Retina (tissue), 1 donor: ENCODE measurements around the gene COL9A2.

Source experiments
- DNase-seq: peaks from one replicate; pipeline ENCODE4 v3.0.0-alpha.2; 2016

Gene COL9A2

DNA sequence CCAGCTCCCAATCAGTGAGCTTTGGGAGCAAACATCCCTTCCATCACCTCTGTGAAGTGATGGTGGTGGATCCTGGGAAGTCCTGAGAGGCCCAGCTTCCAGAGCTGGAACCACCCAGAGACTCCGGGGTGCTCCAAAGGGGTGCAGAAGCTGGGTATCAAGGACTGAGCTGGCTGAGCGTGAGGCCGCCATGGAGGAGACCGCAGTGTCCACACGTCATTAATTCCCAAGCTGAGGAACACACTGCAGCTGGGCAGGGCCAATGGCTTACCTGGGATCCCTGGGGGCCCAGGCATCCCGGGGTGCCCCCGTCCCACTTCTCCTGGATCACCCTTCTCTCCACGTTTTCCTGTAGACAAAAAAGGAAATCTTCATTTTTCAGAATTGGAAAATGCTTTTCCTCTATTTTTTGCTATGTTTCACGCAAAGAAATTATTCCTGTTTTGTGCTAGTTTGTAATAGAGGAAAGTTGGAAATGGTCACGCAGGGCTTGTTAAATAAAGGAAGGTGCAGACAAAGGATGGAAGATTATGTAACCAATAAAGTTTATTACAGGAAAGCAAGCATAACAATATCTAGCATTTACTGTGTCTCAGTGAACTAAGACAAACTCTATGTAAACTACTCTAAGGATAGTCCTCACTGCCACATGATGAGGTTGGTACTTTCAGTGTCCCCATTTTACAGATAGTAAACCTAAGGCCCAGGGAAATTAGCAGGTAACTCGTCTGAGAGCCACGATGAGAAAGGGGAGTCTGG lies 15.4 kb downstream of the COL9A2 start:
- no peak for DNase-seq

DNA sequence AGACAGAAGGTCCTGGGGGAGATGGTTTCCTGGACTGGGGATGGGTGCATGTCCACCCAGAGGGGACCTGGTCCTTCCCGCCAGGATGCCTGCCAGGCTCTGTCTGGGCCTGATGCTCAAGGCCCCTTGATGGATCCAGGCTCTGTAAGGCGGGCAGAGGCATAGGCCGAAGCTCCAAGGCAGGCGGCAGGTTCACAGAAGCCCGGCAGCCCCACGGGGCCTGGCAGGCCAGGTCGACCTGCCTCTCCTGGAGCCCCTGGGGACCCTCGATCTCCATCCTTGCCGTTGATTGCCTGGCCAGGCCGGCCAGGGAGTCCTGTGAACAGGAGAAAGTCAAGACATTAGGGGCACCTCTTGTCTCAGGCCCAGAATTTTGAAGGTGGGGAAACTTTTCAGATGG lies 16.0 kb downstream of the COL9A2 start:
- no peak for DNase-seq

DNA sequence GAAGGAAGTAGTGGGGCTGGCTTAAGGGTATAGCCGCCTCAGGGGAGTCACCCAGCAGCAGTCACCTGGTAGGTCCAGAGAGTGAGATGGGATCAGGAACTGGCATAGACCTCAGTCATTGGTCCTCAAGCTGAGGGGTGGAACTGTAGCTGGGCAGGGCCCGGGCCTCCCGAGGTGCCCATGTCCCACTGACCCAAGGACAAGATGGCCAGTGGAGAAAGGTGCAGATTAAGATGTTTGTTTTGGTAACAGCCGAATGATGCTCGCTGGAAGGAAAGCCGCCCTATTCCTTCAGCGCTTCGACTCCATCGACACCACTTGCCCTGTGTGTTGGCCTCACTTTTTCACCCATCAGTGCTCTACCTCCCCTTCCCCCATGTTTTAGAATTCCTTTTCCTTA lies 16.4 kb downstream of the COL9A2 start:
- DNase-seq = no peak

DNA sequence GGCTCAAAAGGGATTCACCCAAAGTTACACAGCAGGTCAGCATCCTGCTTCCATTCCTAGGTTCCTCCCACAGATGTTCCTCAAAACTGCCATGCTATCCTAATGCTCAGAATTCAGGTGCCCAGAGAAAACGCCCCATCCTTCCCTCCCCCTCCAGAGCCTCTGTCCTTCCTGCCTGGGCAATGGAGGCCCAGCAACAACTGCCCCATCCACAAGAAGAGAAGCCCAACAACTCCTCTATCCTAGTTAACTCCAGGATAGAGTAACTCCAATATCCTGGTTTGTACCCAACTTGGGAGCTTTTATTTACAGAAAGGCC lies 16.9 kb downstream of the COL9A2 start:
- DNase-seq = no peak

DNA sequence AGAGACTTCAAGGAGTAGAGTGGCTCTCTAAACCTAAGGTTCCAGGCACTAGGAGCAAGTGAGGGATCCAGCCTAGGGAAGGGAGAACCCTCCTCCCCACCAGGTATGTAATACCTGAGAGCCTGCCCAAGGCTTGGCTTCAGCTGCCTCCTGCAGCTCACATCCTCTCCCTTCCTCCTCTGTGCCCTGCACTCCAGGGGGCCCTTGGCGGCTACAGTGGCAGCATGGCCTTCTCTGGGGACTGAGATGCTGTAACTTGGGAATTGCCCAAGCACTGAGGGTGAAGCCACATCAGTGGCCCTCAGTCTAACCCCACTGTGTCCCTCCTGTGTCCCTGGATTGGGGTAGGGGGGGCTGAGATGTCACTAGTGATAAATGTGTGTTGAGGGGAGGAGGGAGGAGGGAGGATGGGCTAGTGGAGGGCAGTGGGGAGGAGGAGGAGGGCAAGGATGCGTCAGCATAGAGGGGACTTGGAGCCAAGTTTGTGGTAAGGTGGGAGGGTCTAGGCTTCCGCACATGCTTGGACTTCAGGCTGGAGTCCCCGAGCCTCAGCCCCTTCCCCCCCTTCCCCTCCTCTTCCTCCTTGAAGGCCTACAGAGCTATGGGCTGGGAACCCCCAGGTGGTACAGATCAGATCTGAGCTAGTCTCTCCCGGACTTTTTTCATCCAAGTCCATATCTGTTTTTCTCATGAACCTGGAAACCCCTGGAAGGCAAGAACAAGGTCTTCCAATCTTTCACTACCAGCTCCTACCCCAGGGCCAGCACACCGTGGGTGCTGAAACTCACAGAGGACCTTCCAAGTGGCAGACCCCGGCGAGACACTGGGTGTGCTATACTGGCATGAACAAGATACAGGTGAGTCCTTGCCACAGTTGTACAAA lies 17.5 kb downstream of the COL9A2 start:
- no peak for DNase-seq

DNA sequence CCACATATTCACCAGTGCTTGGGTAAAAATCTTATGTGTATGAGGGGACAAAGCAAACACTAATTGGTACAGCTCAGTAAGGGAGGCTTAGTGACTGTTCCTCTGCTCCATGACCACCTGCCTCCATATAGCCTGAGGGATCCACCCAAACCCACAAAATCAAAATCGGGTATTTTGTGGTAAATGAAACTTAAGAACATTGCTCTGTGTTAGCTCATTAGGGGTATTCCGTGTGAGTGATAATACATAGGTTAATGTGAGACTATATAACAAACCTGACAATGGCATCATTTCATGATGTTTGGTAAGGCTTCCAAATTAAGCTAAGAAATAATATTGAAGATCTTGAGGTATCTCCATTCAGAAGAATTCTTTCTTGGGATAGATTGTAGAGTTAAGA lies 25.8 kb downstream of the COL9A2 start:
- no peak for DNase-seq

DNA sequence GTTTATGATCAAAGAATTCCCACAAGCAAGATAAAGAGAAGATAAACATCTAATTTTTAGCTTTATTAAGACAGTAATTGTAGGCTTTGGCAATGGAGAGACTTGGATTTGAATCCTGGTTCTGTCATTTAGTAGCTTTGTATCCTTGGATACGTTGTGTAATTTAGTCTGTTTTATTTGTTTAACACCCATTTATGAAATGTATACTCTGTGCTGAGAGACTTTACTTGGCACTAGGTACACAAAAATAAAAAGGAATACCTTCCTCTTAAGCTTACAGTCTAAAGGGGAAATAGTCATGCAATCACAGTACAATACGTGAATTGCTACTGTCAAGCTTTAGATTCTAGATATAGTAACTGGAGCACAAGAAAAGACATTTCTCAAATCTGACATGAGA lies 35.2 kb downstream of the COL9A2 start:
- DNase-seq = no peak

DNA sequence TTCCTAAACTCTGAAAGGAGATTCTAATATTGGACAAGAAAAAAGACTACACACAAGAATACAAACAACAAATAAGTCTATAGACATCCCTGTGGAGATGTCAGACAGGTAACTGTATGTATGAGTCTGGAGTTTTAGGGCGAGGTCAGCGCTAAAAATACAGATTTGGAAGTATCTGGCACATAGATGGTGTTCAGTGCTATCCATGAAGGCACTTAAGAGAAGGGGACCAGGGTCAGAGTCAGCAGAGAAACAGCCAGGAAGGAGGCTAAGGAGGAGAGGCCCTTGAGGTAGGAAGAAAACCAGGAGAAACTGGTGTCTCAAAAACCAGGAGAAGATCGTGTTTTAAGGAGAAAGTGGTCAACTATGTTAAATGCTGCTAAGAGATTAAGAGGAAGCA lies 41.0 kb downstream of the COL9A2 start:
- no peak for DNase-seq

DNA sequence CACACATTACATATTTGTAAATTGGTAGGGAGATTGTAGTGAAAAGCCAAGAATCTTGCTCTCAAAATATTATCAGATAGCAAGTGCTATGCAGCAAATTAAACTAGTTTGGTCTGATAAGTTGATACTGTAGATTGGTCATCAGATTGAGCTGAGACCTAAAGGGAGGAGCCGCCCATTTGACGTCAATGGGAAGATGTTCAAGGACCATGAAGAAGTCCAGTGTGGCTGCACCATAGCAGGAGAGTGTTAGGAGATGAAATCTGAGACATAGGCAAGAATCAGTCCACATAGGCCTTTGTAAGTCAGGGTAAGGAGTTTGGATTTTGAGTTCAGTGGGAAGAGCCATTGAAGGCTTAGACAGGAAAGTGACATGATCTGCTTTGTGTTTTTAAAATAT lies 42.8 kb downstream of the COL9A2 start:
- DNase-seq = no peak

DNA sequence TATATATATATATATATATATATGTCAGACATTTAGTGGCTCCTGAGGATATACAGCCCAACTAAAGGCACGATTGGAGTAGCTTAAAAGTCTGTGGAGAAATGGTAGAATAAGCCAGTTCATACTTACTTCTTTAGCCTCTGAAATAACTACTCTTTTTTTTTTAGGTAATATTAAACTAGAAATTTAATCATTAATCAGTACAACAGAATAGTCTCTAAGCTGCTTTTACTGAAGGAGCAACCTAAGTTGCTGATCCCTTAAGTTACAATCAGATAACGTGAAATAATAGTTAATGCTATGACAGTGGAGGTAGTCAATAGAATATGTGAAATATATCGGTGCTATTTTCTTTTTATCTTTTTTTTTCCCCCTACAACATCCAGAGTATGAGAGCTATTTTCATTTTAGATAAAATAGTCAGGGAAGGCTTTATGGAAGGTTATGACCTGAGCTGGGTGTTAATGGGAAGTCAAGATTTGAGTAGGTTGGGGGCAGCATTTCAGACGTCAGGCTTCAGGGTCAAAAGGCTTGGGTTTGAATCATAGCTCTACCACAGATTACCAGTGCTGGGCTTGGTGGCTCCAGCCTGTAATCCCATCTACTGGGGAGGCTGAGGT lies 43.4 kb downstream of the COL9A2 start:
- no peak for DNase-seq

DNA sequence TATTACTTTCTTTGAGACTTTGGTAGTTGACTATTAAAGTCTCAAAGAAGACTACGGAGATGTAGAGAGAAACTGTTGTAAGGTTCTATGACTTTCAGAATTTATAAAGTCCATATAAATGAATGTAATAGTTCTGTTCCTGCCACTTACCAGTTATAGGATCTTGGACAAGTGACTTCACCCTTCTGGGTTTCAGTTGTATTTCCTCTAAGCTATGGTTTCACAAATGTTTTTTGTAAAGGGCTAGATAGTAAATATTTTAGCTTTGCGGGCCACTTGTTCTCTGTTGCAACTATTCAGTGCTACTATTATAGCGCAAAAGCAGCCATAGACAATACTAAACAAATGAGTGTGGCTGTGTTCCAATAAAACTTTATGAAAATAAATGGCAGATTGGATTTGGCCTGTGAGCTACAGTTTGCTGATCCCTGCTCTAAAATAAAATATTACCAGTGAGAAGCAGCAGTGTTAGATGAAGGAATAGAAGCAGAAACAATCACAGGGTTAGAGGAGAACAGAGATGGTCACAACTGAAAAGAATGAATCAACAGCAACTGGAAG lies 44.4 kb downstream of the COL9A2 start:
- no peak for DNase-seq

DNA sequence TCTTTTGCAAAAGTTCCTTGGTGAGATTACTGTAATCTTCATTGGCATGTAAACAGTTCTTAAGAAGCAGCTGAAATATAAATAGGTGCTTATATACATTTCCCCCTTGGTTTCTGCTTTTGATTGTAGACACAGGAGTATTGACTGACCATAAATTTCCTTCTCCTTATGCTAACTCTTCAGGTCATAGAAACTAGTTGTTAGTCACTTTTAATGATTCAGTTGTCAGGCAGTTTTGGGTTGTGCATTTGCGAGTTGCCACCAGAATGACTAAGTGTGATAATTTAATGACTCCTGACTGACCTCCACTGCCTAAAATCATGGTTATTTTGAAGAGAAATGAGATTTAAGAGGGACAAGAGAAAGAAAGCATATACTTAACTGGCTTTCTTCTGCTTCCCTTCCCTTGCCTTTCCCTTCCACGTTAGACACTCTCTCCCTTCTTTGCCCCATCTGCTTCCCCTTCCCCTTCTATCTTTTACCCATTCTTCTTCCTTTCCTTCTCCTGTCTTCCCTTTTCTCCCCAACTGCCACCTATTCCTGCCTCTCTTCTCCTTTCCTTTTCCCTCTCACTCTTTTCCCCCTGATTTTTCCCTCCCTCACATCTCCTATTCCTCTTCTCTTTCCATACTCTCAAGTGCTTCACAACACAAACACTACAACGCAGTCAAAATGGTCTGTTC lies 46.8 kb downstream of the COL9A2 start:
- DNase-seq = no peak

DNA sequence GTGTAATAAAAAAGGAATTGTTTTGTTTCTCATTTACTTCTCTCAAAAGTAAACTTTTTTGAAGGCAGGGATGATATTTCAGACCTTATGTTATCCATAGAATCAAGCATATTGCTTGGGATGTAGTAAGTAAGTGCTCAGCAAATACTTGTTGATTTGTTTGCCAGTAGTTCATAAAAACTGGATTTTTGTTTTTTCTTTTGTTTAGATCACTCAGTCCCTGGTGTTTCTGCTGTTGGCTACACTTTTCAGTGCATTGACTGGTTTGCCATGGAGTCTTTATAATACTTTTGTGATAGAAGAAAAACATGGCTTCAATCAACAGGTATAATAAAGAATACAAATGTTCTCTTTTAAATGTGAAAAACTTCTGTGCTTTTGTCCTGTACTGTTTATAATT lies 48.9 kb downstream of the COL9A2 start:
- no peak for DNase-seq

DNA sequence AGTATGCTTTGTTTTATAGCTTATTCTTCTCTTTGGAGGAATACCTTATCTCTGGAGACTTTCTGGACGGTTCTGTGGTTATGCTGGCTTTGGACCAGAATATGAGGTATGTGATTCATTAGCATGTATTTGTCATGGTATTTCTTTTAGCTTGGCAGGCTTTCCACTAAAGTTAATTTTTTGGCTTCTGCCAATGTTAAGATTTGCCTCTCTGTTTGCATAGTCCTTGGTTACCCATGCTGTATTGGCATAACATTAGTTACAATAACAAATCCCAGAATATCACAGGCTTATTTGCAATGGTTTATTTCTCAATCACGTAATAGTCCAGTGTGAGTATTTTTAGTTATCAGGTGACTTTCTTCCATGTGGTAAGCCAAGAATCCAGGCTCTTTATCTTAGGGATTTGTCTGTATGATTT lies 49.3 kb downstream of the COL9A2 start:
- no peak for DNase-seq

DNA sequence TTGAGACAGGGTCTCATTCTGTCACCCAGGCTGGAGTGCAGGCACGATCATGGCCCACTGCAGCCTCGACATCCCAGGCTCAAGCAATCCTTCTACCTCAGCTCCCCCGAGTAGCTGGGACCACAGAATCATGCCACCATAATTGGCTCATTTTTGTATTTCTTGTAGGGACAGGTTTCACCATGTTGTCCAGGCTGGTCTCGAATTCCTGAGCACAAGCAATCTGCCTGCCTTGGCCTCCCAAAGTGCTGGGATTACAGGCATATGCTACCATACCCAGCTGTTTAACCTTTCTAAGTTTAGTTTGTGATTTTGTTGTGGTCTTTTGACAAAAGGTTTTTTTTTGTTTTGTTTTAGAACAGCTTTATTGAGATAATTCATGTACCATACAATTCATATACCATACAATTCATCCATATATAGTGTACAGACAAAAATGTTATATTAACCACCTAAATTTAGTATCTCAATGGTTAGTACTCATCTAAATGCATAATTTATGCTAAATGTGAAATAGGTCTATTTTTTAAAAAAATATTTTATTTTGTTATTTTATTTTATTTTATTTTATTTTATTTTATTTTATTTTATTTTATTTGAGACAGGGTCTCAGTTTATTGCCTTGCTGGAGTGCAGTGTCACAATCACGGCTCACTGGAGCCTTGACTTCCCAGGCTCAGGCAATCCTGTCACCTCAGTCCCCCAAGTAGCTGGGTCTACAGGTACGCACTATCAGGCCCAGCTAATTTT lies 50.1 kb downstream of the COL9A2 start:
- DNase-seq = no peak

DNA sequence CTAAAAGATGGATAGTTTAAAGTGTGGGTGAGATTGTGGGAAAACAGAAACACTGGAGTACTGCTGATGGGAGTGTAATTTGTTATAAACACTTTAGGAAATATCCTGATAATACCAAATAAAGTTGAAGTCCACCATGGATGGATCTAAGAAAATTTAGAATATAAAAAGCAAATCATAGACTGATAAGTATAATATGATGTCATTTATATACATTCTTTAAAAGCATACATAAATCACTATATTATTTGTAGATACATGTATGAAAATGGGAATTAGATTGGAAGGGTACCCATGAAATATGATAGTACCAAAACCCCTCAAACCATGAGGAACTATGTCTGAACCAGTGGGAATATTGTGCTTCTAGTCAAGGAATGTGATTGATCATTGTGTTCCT lies 51.2 kb downstream of the COL9A2 start:
- no peak for DNase-seq

DNA sequence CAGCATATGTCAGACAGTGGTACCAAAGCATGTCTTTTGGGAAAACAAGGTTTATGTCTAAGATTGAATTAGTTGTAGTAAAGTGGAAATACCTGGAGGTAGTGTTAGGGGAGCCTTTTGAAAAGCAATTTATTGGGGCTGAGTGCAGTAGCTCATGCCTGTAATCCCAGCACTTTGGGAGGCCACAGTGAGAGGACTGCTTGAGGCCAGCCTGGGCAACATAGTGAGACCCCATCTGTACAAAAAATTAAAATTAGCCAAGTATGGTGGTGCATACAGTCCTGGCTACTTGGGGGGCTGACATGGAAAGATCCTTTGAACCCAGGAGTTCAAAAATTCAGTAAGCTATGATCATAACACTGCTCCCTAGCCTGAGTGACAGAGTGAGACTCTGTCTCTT lies 51.8 kb downstream of the COL9A2 start:
- no peak for DNase-seq

DNA sequence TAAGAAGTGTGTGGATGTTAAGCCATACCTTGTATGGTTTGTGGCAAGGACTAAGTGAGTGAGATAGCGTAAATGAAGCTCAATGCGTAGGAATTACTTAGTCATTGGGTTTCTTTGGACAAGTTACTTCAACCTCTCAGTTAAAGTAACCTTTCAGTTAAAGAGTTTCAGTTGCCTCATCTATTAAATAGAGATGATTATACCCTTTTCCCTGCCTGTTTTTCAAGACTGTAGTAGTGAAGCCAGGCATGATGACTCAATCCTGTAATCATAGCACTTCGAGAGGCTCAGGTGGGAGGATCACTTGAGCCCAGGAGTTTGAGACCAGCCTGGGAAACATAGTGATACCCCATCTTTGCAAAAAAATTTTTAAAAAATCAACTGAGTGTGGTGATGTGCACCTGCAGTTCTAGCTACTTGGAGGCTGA lies 52.7 kb downstream of the COL9A2 start:
- DNase-seq = no peak

DNA sequence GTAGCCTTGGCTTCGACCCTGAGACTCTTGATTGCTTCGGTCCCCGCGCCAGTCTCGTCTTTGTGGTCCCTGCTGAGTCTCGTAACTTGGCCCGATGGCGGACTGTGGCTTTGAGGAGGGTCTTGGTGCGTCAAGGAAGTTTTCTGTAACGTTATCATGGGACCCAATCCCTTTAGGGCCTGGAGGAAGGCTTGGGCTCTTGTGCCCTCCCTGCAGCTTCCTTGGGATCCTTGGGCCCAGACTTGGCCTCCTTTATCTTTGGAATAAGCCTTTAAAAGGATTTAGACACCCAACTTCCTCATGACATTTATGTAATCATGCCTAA lies 58.7 kb downstream of the COL9A2 start:
- DNase-seq = no peak

DNA sequence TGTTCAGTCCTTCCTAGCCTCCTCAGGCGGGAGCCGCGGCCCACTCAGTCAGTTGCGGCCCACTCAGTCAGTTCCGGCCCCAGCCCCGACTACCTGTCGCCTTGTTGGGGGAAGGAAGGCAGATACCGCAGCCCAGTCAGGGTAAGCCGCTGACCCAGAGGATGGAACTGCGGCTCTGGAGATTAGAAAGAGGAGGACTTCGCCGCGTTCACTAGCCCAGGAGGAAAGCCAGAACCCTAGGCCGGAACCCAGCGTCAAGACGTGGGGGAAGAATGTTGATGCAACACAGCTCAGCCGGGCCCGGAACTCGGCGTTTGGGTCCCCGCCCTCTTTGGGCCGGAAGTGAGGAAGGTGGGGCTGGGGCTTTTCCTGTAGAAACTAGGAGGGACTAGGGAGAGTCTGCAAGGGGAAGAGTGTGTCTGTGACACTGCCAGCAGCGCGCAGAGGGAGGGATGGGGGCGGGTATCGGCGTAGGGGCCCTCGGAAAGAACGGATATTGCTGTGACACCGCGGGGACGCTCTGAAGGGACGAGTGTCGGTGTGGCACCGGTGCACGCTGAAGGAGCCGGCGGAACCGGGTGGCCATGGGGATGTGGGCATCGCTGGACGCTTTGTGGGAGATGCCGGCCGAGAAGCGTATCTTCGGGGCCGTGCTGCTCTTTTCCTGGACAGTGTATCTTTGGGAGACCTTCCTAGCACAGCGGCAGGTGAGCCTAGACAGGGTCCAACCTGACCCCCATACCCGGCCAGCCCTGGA lies 59.2 kb downstream of the COL9A2 start, which contains the start of gene ZMPSTE24:
ZMPSTE24 (plus strand) TSS at position 549 of the 757 bp plus-strand sequence; CDS start at position 585, 36 bp downstream.
- DNase-seq = peak; percentile 98

DNA sequence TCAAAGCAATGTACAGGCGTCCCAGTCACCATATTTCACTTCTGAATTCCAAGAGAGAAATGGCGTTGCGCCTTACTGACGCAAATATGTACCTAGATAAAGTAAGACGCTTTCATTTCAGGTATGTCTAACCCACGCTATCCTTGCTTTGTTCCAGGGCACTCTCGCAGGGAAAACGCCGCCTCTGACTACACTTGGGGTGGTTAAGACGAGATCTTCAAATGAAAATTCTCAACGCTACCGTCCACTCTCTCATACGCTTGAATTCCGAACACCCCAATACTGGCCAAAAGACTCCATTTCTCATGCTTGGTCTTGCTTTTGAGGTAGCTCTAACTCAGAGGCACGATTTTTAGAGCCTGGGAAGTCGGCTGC lies 59.8 kb downstream of the COL9A2 start:
- DNase-seq = no peak
